CD4-positive, alpha-beta T cell treated with Interleukin-17A for 4 hours (primary cell): ENCODE measurements around the gene WFDC8.

ENCODE experiments used
- DNase-seq: peaks from one replicate; pipeline ENCODE4 v3.0.0-alpha.2; 2020; ENCODE audit warnings: mixed read lengths

Gene WFDC8

DNA sequence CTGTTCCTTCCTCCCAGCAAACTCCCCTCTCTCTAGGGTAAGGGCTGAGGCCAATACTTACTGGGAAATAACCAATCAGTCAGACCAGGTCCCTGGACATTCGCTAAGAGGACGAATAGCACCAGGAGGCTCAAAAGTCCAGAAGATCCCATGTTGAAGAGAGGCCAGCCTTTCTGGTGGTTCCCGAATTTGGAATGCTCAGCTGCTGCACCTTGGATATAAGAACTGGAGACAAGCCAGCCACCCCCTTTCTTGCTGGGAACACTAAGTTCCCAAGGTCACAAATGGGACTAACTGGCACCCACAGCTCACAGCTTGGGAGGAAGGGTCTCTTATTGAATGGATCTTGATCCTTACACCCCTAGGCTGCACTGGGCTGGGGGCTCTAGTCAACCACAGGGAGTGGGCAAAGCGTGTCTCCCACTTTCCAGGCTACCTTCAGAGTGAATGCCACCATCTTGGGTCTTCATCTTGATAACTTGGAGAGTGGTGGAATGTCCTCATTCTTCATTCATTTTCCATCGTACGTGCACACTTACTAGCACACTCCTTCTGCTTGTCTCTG, 31.8 kb downstream of the WFDC8 start, which contains the start of gene EPPIN:
TSS of gene EPPIN (minus strand) at position 196 of the 565 bp plus-strand sequence. CDS start at position 152, 44 bp downstream.
- DNase-seq: no peak

DNA sequence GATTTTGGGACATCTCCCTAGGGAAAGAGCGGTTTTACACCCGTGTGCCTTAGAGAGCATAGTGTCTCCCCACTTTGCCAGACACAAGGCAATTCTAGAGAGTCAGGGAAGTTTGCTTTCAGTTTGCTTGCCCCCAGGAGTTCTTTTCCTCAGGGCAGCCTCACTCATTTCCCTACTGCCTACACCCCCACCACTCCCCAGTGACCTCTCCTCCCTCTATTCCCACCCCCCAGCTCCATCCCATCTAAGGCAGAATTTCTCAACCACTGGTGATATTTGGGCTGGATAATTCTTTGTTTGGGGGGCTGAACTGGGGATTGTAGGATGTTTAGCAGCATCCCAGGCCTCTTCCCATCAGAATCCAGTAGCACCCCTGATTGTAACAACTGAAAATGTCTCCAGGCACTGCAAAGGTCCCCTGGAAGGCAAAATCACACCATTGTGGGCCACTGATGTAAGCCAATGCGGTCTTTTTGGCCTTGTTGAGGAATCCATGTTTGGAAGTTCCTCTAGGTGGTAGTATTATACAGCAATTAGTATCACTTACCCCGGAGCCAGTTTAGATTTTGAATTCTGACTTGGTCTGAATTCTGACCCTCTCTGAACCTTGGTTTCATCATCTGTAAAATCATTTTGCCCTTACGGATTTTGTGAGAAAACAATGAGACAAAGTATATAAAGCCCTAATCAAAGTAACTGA, 33.2 kb downstream of the WFDC8 start:
- DNase-seq: no peak

DNA sequence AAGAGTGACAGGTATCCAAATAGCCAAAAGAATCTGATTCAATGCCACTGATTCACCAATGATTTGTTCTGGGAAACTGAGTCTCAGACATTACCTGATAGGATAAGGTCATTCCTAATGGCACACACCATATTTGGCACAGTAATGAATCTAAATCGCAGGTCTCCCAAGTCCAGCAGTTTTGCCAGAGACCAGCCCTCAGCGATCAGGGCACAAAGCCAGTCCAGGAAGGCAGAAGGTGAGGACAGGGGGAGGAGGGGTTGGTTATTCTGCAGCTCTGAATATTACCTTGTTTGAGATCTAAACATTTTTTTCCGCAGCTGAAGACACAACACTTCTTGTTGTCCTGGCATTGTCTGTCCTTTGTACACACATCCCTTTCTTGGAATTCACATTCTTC, 33.7 kb downstream of the WFDC8 start:
- no peak for DNase-seq

DNA sequence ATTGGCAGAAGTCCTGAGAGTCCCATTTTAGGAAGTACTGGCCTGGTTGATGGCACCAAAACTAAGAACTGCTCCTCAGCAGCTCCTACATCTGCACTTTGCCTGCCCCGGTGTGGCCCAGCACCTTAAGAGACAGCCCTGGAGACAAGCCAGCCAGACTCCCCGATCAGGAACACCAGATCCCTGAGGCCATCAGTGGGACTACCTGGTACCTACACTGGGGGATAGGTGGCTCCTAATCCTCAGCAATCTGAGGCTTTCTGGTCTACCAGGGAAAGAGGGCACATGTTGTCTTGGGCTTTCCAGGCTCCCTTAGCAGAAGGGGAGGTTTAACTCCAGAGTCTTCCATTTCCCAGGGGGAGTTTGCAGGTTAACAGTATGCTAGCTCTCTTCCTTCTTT, 39.7 kb downstream of the WFDC8 start, which contains the start of gene WFDC6:
TSS of gene WFDC6 (minus strand) at position 101 of the 400 bp plus-strand sequence. CDS start at position 26, 75 bp downstream.
- DNase-seq: no peak

DNA sequence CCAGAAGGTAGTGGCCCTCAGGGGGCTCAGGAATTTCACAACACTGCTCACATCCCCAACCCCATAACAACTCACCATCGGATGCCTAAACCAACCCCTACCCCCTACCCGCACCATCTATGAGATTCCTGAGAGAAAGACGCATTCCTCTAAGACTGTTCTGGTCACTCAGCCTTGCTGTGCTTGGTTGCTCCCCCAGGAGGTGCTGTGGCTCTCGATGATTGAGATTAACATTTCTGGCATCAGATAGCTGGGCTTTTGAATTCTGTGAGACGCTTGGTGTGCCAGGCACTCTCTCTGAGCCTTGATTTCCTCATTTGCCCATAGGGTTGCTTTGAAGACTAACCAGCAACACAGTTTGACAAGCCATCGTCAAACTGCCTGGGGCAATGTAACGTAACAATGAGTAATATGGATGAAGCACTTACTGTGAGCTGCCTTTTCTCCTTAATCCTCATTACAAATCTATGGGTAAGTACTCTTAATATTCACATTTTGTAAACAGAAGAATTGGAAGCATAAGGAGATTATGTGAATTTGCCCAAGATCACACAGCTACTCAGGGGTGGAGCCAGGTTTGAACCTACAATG, 40.8 kb downstream of the WFDC8 start:
- DNase-seq: no peak

DNA sequence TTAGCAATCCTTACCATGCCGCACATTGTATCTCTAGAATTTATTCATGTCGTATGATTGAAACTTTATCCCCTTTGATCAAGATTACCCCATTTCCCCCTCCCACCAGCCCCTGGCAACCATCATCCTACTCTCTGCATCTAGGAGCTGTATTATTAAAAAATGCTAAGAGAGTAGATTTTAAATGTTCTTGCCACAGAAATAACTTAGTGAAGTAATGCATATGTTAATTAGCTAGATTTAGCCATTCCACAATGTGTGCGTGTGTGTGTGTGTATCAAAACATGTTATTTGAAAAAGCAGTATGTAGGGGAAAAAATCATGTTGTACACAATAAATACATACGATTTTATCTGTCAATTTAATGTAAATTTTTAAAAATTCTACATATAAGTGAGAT, 51.8 kb downstream of the WFDC8 start:
- no peak for DNase-seq

DNA sequence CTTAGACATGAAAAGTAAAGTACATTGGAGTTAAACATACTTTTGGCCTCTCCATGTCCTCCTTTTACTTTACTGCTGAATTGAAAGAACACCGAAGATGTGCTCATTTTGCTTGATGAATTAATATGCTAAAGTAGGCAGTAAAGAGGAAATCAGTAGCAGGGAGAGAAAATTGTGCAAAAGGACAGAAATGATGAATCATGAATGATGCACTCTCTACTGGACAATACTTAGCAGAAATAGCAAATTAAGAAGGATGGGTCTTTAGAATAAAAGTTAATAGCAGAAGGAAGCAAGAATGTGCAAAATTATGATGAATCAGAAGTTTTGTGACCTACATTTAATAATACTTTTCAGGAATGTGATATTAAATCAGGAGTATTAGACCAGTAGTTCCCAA, 55.3 kb downstream of the WFDC8 start:
- no peak for DNase-seq

DNA sequence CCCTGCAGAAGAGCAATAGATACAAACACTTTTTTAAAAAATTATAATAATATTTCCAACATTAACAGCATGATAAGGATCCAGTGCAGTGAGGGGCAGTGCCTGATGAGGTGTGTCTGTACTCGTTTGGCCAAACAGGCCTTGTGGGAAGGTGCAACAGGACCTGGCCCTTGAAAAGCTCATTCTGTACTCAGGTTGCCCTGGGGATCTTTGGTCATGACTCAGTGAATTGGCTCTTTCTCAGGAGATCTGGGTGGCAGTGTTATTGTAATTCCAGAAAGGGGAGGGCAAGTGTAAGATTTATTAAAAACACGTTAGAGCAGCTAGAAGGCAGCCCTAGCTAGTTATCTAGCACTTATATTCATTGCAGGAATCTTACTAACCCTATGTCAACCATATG, 60.8 kb downstream of the WFDC8 start:
- DNase-seq: no peak

DNA sequence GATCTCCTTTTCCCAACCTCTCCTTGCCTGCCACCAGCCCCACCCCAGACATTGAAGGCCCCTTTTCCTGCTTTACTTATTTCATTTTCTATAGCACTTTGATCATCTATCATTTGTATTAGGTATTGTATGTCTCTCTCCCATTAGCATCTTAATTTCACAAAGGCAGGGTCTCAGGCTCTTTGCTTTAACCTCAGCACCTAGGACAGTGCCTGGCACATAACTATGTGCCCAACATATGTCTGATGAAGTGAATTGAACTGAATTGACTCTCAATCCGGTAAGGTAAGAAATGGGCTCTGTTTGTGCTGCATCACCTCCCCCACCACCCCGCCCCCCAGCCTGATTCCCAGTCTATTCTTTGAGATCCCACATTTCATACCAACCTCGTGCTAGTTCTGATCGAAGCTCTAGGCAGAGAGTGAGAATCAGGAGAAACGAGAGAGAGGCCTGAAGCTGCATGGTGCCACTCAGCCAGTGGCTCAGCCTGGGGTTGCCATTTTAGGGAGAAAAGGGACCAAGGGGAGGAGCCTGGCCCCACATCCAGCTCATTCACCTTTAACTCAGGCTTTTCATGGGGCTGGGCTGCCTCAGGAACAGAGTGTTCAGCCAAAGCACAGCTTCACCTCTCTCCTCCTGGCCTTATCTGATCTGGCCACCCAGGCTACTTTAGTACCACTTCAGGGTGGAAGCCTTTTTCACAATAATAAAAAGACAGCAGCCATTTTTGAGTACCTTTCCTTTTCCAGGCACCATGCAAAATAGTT, 63.8 kb downstream of the WFDC8 start, which contains the start of gene SPINT3:
TSS of gene SPINT3 (minus strand) at position 476 of the 767 bp plus-strand sequence. CDS start at position 462, 14 bp downstream.
- DNase-seq: no peak

DNA sequence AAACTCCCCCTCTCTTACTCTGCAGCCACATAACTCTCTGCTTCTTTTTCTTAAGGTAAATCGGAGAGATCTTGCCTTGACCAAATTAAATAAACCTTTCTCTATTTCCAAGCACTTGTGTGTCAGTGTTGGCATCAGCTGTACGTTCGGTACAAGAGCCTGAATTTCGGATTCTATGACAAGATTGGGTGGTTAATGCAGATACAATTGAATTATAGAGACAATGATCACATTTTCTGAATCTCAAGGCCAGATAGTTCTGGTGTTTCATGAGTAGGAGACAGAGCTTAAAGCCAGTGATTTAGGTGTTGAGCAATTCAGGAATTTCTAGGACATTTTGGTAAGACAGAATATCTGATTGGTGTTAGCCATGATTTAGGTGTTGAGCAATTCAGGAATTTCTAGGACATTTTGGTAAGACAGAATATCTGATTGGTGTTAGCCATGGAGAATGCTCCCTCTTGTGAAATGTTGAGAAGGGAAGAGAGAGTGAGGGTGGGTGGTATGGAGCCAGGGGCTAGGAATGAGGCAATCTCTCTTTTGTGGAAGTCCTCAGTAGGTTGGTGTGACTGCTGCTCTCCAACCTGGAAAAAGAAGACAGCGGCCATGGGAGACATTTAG, 68.7 kb downstream of the WFDC8 start:
- DNase-seq: no peak

DNA sequence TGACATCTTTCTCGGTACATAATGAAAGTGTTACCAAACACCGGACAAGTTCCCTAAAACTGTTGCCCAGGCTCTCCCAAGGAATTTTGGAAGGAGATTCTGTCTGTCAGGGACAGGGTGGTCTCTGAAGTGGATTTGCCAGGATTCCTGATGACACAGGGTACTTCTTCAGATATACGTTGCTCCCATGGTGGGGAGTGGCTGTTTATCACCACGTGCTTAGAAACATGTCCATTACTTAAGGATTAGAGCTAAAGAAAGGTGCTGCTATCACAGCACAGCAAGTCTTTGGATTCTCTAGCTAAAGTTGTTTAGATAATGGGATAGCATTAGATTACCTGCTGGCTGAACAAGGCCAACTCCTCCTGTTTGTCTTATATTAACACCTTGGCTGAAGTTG, 70.0 kb downstream of the WFDC8 start:
- DNase-seq: no peak

DNA sequence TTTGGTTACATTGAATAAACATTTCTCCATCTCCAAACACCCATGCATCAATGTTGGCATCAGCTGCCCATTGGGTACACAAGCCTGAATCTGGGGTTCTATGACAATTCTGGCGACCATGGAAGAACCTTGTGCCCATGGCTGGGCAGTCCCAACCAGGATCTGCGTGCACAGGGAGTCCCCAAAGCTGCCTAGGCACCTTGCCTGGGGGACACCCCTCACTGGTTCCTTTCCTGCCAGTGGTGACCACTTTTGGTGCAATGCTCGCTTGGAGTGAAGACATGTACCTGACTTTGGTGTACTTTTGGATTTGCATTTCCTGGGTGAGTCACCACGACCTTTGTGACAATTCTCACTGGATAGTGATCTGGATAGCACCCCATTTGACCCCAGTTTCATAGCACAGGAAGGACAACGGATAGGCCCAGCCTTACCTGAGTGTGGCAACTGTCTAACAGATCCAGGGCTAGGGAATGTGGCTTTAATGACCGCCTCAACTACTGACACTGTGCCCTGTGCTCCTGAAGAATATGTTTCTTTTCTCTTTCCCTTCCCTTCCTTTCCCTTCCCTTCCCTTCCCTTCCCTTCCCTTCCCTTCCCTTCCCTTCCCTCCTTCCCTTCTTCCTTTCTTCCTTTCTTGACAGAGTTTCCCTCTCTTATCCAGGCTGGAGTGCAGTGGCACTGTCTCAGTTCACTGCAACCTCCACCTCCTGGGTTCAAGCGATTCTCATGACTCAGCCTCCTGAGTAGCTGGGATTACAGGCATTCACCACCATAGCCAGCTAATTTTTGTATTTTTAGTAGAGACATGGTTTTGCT, 70.8 kb downstream of the WFDC8 start:
- DNase-seq: no peak

DNA sequence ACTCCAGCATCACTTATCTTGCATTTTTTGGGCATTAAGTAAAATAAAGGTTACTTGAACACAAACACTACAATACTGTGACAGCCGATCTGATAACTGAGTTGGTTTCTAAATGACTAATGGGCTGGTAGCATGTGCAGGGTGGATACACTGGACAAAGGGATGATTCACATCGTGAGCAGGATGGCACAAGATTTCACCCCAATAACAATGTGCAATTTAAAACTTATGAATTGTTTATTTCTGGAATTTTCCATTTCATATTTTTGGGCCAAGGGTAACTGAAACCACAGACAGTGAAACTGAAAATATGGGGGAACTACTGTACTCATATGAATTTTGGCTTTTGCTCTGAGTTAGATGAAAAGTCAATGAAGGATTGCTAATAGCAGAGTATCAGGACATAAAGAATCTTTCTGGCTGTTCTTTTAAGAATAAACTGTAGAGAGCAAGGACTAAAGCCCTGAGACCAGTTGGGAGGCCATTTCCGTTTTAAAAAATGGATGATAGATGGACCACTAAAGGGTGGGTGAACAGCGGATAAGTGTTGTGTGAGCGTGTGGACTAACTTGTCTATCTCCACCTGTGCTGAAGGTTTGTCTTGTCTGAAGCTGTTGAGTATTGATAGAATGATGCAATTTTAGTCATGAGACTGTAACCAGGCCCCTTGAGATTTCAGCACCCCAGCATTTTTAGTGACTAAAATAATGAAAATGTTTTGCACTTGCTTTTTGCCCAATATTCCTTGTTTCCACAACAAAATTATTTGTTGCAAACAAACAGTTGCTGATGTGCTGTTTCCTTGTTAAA, 71.9 kb downstream of the WFDC8 start:
- DNase-seq: no peak

DNA sequence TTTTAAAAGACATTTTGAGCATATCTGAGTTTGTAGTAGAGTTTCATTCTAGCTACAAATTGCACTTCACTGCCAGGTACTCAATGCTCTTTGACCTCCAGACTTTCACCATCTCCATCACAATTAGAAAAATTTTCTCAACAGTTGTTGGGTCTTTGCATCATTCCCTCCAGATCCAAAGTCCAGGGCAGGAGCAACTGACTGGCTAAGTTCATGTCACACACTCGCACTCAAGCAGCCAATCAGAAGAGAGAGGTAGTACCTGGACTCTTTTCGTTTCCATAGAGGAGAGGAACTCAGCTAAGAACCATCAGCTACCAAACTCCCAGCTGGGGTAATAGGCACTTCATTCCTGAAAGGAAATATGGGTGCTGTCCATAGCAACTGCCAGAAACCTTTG, 72.7 kb downstream of the WFDC8 start:
- DNase-seq: no peak

DNA sequence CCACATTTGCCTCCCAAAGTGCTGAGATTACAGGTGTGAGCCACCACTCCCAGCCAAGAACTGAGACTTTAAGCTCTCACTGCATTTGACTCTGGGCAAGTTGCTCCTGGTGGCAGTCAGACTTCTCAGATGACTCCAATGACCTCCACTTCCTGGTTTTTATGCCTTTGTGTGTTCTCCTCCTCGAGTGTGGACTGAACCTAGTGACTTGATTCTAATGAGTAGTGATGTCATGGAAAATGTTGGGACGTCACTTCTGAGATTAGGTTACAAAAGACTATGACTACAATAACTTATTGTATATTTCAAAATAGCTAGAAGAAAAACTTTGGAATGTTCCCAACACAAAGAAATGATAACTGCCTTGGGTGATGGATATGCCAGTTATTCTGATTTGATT, 75.7 kb downstream of the WFDC8 start:
- DNase-seq: no peak

DNA sequence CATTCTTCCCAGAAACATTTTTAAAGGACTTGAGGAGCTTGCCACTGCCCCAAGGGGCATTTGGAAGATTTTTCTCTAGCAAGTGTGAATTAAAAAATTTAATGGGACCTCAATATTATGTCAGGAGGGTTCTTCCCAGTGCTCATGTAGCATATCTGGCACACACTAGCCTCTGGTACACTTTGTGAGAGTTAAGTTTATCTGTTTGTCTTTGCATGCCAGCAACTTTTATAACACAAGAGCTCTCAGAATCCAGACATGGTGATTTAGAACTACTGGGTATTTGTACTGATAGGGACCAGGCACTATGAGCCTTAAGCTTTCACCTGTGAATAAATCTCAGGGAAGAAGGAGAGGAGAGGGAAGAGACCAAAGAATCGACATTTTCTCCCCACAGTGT, 76.5 kb downstream of the WFDC8 start:
- no peak for DNase-seq
